Activated CD8-positive, alpha-beta memory T cell treated with anti-CD3 and anti-CD28 coated beads for 36 hours (primary cell): ENCODE measurements around the gene ARFRP1. TPM values are rescaled to one million over a fixed set of nuclear protein-coding genes. Genes with fewer than 3 reads are reported as not detected.

Experiments used
- CTCF ChIA-PET: fragments of 350-600 bp; sonication (Branson Sonifier 250); formaldehyde crosslinking; loops from one replicate; lab custom pipeline; 2021; ENCODE audit warnings: antibody characterized with exemption; lab: Charles Lee
- POLR2A ChIA-PET: fragments of 350-600 bp; sonication (Branson Sonifier 250); formaldehyde crosslinking; loops from one replicate; lab custom pipeline; 2021; ENCODE audit warnings: antibody characterized with exemption; lab: Charles Lee
- total RNA-seq, 2 experiments: library from RNA; stranded (reverse); gene quantifications; one replicate each; pipeline ENCODE4 v1.2.3, GENCODE V29; 2021

Gene ARFRP1
- total RNA-seq, 2 experiments from 2014 or later = 63.7 to 65.2 TPM

GRCh38 chr20:63709149-63709527 lies 1.4 kb upstream of the ARFRP1 start:
- ChIA-PET POLR2A (interaction anchor here (0.6 to 2.6 kb wide), 3 partner anchors 27 to 188 kb away, joined by 3 to 17 read pairs (median 4); partner anchors contain the start of genes LIME1 and PPDPF), CTCF (interaction anchor here (3.0 kb wide), 1 partner anchor 12 kb away, joined by 15 read pairs; the partner anchor contains the start of gene TNFRSF6B)

GRCh38 chr20:63708301-63709148 lies 749 bp upstream of the ARFRP1 start:
- CTCF ChIA-PET = interaction anchor here (0.9 to 3.0 kb wide), 12 partner anchors 8 to 272 kb away, joined by 3 to 15 read pairs (median 5); partner anchors contain the start of genes LIME1, PRPF6, PTK6 and SLC2A4RG
- POLR2A ChIA-PET = interaction anchor here (0.6 to 2.9 kb wide), 12 partner anchors 8 to 188 kb away, joined by 3 to 17 read pairs (median 4); partner anchors contain the start of genes GMEB2, LIME1, PPDPF and TPD52L2

- ChIA-PET POLR2A (interaction anchor here (1.1 to 2.9 kb wide), 4 partner anchors 9 to 80 kb away, joined by 4 to 17 read pairs (median 12); partner anchors contain the start of genes GMEB2 and LIME1), CTCF (interaction anchor here (0.8 to 3.0 kb wide), 17 partner anchors 9 to 169 kb away, joined by 3 to 15 read pairs (median 4); partner anchors contain the start of genes LIME1, PTK6, SLC2A4RG and TNFRSF6B)
These were observed 771 bp downstream of the ARFRP1 start for GRCh38 chr20:63706852-63707557.

- POLR2A ChIA-PET = interaction anchor here (2.5 to 2.9 kb wide), 2 partner anchors 8 to 35 kb away, joined by 10 to 13 read pairs; no protein-coding TSS in a partner anchor
- CTCF ChIA-PET = interaction anchor here (0.8 to 3.0 kb wide), 9 partner anchors 9 to 145 kb away, joined by 3 to 15 read pairs (median 4); partner anchors contain the start of genes SLC2A4RG and TNFRSF6B
These were observed 1.6 kb downstream of the ARFRP1 start for GRCh38 chr20:63706027-63706695.

GRCh38 chr20:63705232-63706026 lies 2.3 kb downstream of the ARFRP1 start:
- ChIA-PET CTCF (interaction anchor here (1.3 kb wide), 1 partner anchor 142 kb away, joined by 3 read pairs; no protein-coding TSS in a partner anchor), POLR2A (no interaction called here)

GRCh38 chr20:63704749-63705117 lies 3.0 kb downstream of the ARFRP1 start:
- POLR2A ChIA-PET = no interaction called here
- CTCF ChIA-PET = no interaction called here

GRCh38 chr20:63703976-63704748 lies 3.6 kb downstream of the ARFRP1 start:
- ChIA-PET CTCF (no interaction called here), POLR2A (no interaction called here)

- CTCF ChIA-PET = no interaction called here
- POLR2A ChIA-PET = no interaction called here
These were observed 4.3 kb downstream of the ARFRP1 start for GRCh38 chr20:63703471-63703975.

GRCh38 chr20:63702751-63703470 lies 4.9 kb downstream of the ARFRP1 start:
- CTCF ChIA-PET = no interaction called here

GRCh38 chr20:63702036-63702665 lies 5.6 kb downstream of the ARFRP1 start:
- ChIA-PET POLR2A (interaction anchor here (0.5 to 0.9 kb wide), 2 partner anchors 234 to 405 kb away, joined by 3 to 4 read pairs; partner anchors contain the start of gene NPBWR2), CTCF (no interaction called here)

More at GRCh38 chr20:63702751-63703470, 4.9 kb downstream of the ARFRP1 start:
- POLR2A ChIA-PET = interaction anchor here (0.5 to 0.9 kb wide), 2 partner anchors 234 to 404 kb away, joined by 3 to 4 read pairs; partner anchors contain the start of gene NPBWR2

- ChIA-PET CTCF (interaction anchor here (0.6 kb wide), 1 partner anchor 71 kb away, joined by 5 read pairs; no protein-coding TSS in a partner anchor), POLR2A (interaction anchor here (0.9 kb wide), 1 partner anchor 406 kb away, joined by 3 read pairs; the partner anchor contains the start of gene NPBWR2)
These were observed 6.3 kb downstream of the ARFRP1 start for GRCh38 chr20:63701329-63702035.

GRCh38 chr20:63701051-63701328 lies 6.8 kb downstream of the ARFRP1 start:
- CTCF ChIA-PET = interaction anchor here (0.6 kb wide), 1 partner anchor 71 kb away, joined by 5 read pairs; no protein-coding TSS in a partner anchor

GRCh38 chr20:63700199-63701050 lies 7.4 kb downstream of the ARFRP1 start:
- POLR2A ChIA-PET = no interaction called here

More at GRCh38 chr20:63701051-63701328, 6.8 kb downstream of the ARFRP1 start:
- POLR2A ChIA-PET = no interaction called here

More at GRCh38 chr20:63700199-63701050, 7.4 kb downstream of the ARFRP1 start:
- CTCF ChIA-PET = no interaction called here
